ENCODE measurements around the gene TMPRSS9.

DNA sequence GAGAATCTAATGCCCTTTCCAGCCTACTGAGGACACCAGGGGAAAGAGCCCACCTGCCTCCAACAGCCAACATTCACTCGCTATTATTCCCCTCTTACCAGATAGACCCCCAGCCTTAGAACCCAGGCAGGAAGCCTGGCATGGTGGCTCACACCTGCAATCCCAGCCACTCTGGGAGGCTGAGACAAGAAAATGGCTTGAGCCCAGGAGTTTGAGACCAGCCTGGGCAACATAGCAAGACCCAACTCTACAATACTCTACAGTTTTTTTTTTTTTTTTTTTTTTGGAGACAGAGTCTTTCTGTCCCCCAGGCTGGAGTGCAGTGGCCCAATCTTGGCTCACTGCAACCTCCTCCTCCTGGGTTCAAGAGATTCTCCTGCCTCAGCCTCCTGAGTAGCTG lies 100.2 kb downstream of the TMPRSS9 start:
- no peak for TF ChIP-seq EZH2 (IDR thresholded peaks at IDR 0.05; ENCODE audit: insufficient read depth, poor library complexity, severe bottlenecking)
- no peak for TF ChIP-seq EZH2phosphoT487 (IDR thresholded peaks at IDR 0.05; ENCODE audit: insufficient read depth, low read depth)

All from GM23248 (cell line).